Body of pancreas (tissue), 4 donors: ENCODE data around the gene E2F3.

Experiments used
- POLR2A ChIP-seq, 3 donors: fragments of 450-650 bp; IDR thresholded peaks; one replicate each; pipeline ENCODE4 v1.6.1; 2016; ENCODE audit warnings: antibody characterized with exemption in 3 of 3, mild to moderate bottlenecking in 2 of 3
- TF ChIP-seq, protein P1 (sequence below), 7 experiments: fragments of 450-650 bp in 4 of 7; fragments of 200-600 bp in 3 of 7; sonication (generic) in 3 of 7; IDR thresholded peaks; one replicate each; pipeline ENCODE4 v1.5.1; 2016 to 2019; ENCODE audit warnings: antibody characterized with exemption in 7 of 7

DNA sequence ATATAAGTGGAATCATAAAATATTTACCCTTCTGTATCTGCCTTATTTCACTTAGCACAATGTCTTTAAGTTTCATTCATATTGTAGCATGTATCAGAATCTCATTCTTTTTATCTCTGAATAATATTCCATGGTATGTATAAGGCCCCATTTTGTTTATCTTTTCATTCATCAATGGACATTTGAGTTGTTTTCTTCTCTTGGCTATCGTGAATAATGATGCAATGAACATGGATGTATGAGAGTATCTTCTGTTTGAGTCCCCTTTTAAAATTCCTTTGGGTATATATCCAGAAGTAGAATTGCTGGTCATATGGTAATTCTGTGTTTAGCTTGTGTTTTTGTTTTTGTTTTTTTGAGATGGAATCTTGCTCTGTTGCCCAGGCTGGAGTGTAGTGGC is 39.6 kb downstream of the E2F3 start:
- TF ChIP-seq, protein P1, sequence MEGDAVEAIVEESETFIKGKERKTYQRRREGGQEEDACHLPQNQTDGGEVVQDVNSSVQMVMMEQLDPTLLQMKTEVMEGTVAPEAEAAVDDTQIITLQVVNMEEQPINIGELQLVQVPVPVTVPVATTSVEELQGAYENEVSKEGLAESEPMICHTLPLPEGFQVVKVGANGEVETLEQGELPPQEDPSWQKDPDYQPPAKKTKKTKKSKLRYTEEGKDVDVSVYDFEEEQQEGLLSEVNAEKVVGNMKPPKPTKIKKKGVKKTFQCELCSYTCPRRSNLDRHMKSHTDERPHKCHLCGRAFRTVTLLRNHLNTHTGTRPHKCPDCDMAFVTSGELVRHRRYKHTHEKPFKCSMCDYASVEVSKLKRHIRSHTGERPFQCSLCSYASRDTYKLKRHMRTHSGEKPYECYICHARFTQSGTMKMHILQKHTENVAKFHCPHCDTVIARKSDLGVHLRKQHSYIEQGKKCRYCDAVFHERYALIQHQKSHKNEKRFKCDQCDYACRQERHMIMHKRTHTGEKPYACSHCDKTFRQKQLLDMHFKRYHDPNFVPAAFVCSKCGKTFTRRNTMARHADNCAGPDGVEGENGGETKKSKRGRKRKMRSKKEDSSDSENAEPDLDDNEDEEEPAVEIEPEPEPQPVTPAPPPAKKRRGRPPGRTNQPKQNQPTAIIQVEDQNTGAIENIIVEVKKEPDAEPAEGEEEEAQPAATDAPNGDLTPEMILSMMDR (IDR thresholded peaks at IDR 0.05), result no peak
- TF ChIP-seq POLR2A (IDR thresholded peaks at IDR 0.05), result no peak
